Mucosa of descending colon (tissue), 3 donors: ENCODE measurements around the gene CLDN6. TPM values are rescaled to one million over a fixed set of nuclear protein-coding genes. Genes with fewer than 3 reads are reported as not detected.

ENCODE experiments used
- ATAC-seq: fragments of 200-7000 bp; cut with Tn5 transposase; one replicate; pipeline ENCODE4 v1.9.1; 2020; ENCODE audit warnings: mild to moderate bottlenecking, moderate library complexity
- DNase-seq, 3 donors: peaks; one replicate each; pipeline ENCODE4 v3.0.0-alpha.2; 2020
- H3K36me3 ChIP-seq: fragments of 200-600 bp; one replicate; pipeline ENCODE4 v1.8.0; 2021; ENCODE audit warnings: low read depth, mild to moderate bottlenecking
- H3K4me1 ChIP-seq: fragments of 200-600 bp; one replicate; pipeline ENCODE4 v1.8.0; 2021; ENCODE audit warnings: low read depth, mild to moderate bottlenecking
- H3K4me3 ChIP-seq: fragments of 200-600 bp; one replicate; pipeline ENCODE4 v1.8.0; 2021; ENCODE audit warnings: mild to moderate bottlenecking
- H3K9me3 ChIP-seq: fragments of 200-600 bp; one replicate; pipeline ENCODE4 v1.8.0; 2021; ENCODE audit warnings: mild to moderate bottlenecking
- CTCF ChIP-seq: fragments of 200-600 bp; IDR thresholded peaks from one replicate; pipeline ENCODE4 v1.8.0; 2022; ENCODE audit warnings: antibody characterized with exemption, mild to moderate bottlenecking
- intact Hi-C, 2 donors: fragments of 100-400 bp; cut with DNase I in 1 of 2; cut with micrococcal nuclease in 1 of 2; formaldehyde crosslinking; loops; one replicate each; pipeline versions ENCODE4 v1.11.0 to v1.11.1; 2022; cut with DNase I, micrococcal nuclease
- total RNA-seq, 3 donors: library from RNA; stranded (reverse); fragmentation: NEBNext Ultra II Directional in 2 of 3; extraction: Animal tissue kit (Norgen Biotek cat#: 25700) in 2 of 3; gene quantifications; one replicate each; pipeline versions ENCODE4 v1.2.1 to v1.2.4, GENCODE V29; 2021 to 2023
- donor health status: DM: no; HTN: no; CAD: no; lungs with moderate emphysema.
- donor health status: DM: no; HTN: no; CAD: no.
- donor health status: DM: no; HTN: yes; CAD: no.

CLDN6 gene
- total RNA-seq, 3 donors from 2014 or later: not detected

- H3K9me3 ChIP-seq: no peaks in the 10 kb centered on the region
- no peak overlapping the region for H3K4me3 ChIP-seq
- DNase-seq (no peak), ATAC-seq (no peak)
- H3K36me3 ChIP-seq: no peaks in the 10 kb centered on the region
- H3K4me1 ChIP-seq: peaks cover 3% of the 10 kb centered on the region
- TF ChIP-seq CTCF: no peak
- intact Hi-C loops: no loop called here
Measured at GRCh38 chr16:3013491-3013951, 4.5 kb downstream of the CLDN6 start.

GRCh38 chr16:3012828-3013420, 5.1 kb downstream of the CLDN6 start, which contains the start of gene CLDN9:
Gene CLDN9 (plus strand): TSS chr16:3012923. CDS start chr16:3013363, 440 bp downstream.
- ATAC-seq (peak; percentile 81), DNase-seq (peak; percentile 63 to 76 (median 73))
- H3K4me1 ChIP-seq: peaks cover 5% of the 10 kb centered on the region
- H3K36me3 ChIP-seq: no peaks in the 10 kb centered on the region
- H3K4me3 ChIP-seq: no peak within 1 kb of the TSS
- intact Hi-C loops: no loop called here
- no peaks in the 10 kb centered on the region for H3K9me3 ChIP-seq
- no peak for TF ChIP-seq CTCF

GRCh38 chr16:3012246-3012645, 5.7 kb downstream of the CLDN6 start:
- Histone ChIP-seq H3K9me3 (no peaks in the 10 kb centered on the region), H3K36me3 (no peaks in the 10 kb centered on the region), H3K4me3 (no peak overlapping the region), H3K4me1 (peaks cover 11% of the 10 kb centered on the region)
- DNase-seq: no peak
- intact Hi-C loops: no loop called here
- no peak for ATAC-seq
- TF ChIP-seq CTCF: no peak

GRCh38 chr16:3010510-3010909, 7.5 kb downstream of the CLDN6 start:
- peaks cover 29% of the 10 kb centered on the region for H3K4me1 ChIP-seq
- H3K4me3 ChIP-seq: no peak overlapping the region
- no peak for TF ChIP-seq CTCF
- DNase-seq (no peak), ATAC-seq (no peak)
- H3K9me3 ChIP-seq: no peaks in the 10 kb centered on the region
- intact Hi-C loops: no loop called here
- no peaks in the 10 kb centered on the region for H3K36me3 ChIP-seq

GRCh38 chr16:3009568-3010390, 8.2 kb downstream of the CLDN6 start:
- TF ChIP-seq CTCF: no peak
- no peak for DNase-seq

More at GRCh38 chr16:3009568-3010390, 8.2 kb downstream of the CLDN6 start:
- Histone ChIP-seq H3K36me3 (no peaks in the 10 kb centered on the region), H3K4me3 (no peak overlapping the region), H3K9me3 (no peaks in the 10 kb centered on the region), H3K4me1 (peaks cover 33% of the 10 kb centered on the region)
- intact Hi-C loops: no loop called here
- ATAC-seq: no peak
